H7 (cell line): ENCODE measurements around the gene CDH11. TPM values are rescaled to one million over a fixed set of nuclear protein-coding genes. Genes with fewer than 3 reads are reported as not detected.

Experiments
- DNase-seq: peaks from one replicate; pipeline ENCODE4 v3.0.0; 2012
- H3K27me3 ChIP-seq: 2 replicates; pipeline ENCODE4 v1.6.0; 2011; ENCODE audit warnings: mild to moderate bottlenecking, low read length; ENCODE audit not compliant: control insufficient read depth, insufficient read depth
- H3K36me3 ChIP-seq: replicated peaks from 2 replicates; pipeline ENCODE4 v1.5.1; 2011; ENCODE audit warnings: low read length; ENCODE audit not compliant: control insufficient read depth, insufficient read depth
- H3K4me3 ChIP-seq: 2 replicates; pipeline ENCODE4 v1.5.1; 2011; ENCODE audit warnings: low read depth, mild to moderate bottlenecking, control low read depth, low read length, moderate library complexity; ENCODE audit not compliant: insufficient read depth
- total RNA-seq: library from RNA; depleted of rRNA; stranded (reverse); fragments of >200 nt; shearing (Covaris generic); gene quantifications from 2 replicates; pipeline ENCODE4 v1.2.3, GENCODE V29; 2014

Gene CDH11
- total RNA-seq, 1 experiment from 2014 or later = 12.9 TPM

GRCh38 chr16:64975821-64976220 lies 146.0 kb downstream of the CDH11 start:
- Histone ChIP-seq H3K27me3 (no peaks in the 10 kb centered on the region), H3K4me3 (no peak overlapping the region), H3K36me3 (no peaks in the 10 kb centered on the region)
- DNase-seq = no peak

GRCh38 chr16:64974381-64974780 lies 147.5 kb downstream of the CDH11 start:
- DNase-seq = no peak
- Histone ChIP-seq H3K4me3 (no peak overlapping the region), H3K27me3 (no peaks in the 10 kb centered on the region), H3K36me3 (no peaks in the 10 kb centered on the region; the same call in 1 of the 2 replicates)

DNA sequence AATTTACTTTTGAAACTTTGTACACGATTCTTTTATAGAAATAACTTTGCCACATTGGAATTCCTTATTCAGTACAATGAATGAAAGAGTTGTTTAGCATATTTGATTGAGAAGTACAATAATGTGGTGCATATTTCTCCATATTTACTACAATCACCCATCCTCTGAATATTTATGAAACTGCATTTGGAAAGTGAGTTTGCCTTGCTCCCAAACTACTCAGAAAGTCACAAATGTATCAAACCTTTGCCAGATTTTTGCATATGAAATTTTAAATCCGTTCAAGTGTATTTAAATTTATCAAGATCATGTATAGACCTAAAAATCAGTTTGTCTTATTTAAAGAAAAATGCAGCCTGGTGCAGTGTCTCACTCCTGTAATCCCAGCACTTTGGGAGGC lies 148.7 kb downstream of the CDH11 start:
- Histone ChIP-seq H3K4me3 (no peak overlapping the region), H3K36me3 (no peaks in the 10 kb centered on the region; the same call in 1 of the 2 replicates), H3K27me3 (no peaks in the 10 kb centered on the region)
- no peak for DNase-seq

- no peak for DNase-seq
- Histone ChIP-seq H3K36me3 (no peaks in the 10 kb centered on the region; the same call in 1 of the 2 replicates), H3K27me3 (no peaks in the 10 kb centered on the region), H3K4me3 (no peak overlapping the region)
These were observed 150.7 kb downstream of the CDH11 start for GRCh38 chr16:64971171-64971570.

GRCh38 chr16:64969221-64969620 lies 152.6 kb downstream of the CDH11 start:
- no peak for DNase-seq
- Histone ChIP-seq H3K4me3 (no peak overlapping the region), H3K36me3 (no peaks in the 10 kb centered on the region; the same call in 1 of the 2 replicates), H3K27me3 (no peaks in the 10 kb centered on the region)

DNA sequence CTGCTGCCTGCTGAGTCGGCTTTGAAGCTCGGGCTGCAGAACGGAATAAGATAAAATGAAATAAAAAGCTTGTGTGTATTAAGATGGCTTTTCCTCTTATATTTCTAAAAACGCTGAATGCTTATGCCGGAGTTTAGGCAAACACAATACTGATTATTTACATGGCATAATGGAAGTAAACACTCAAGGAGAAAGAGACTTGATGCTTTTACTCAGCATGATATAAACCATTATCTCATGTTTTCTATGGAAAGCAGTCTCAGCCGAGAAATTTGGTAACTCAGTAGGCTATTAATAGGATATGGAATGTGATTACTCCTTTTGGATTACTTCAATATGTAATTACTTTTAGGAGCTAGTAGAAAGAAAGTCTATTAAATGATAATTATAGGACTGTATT lies 153.3 kb downstream of the CDH11 start:
- Histone ChIP-seq H3K4me3 (no peak overlapping the region), H3K27me3 (no peaks in the 10 kb centered on the region), H3K36me3 (no peaks in the 10 kb centered on the region; the same call in 1 of the 2 replicates)
- no peak for DNase-seq

DNA sequence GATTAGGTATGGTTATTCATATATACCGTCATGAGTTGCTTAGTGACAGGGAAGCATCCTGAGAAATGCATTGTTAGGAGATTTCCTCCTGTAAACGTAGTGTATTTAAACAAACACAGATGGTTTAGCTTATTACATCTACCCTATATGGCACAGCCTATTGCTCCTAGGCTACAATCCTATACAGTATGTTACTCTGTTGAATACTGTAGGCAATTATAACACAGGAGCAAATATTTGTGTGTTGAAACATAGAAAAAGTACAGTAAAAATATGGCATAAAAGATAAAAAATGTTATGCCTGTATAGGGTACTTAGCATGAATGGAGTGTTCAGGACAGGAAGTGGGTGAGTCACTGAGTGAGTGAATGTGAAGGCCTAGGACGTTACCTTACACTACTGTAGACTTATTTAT lies 157.7 kb downstream of the CDH11 start:
- DNase-seq = no peak
- Histone ChIP-seq H3K27me3 (no peaks in the 10 kb centered on the region), H3K4me3 (no peak overlapping the region), H3K36me3 (no peaks in the 10 kb centered on the region)

DNA sequence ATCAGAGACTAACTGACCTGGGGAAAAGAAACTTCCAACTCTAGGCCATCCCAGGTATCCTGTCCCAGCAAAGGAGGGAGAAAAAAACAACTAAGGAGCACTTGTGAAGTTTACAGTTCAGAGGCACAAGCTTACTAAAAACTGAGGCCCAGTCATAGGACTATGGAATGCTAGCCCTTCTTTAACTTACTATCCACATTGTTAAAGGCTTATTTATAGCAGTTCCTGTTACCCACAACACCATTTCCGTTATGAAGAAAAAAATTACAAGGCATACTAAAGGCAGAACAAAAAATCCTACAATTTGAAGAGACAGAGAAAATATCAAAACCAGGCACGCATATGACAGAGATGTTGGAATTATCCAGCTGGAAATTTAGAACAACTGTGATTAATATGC lies 159.1 kb downstream of the CDH11 start:
- H3K27me3 ChIP-seq = no peaks in the 10 kb centered on the region
- no peak overlapping the region for H3K4me3 ChIP-seq
- DNase-seq = no peak
- no peaks in the 10 kb centered on the region for H3K36me3 ChIP-seq

GRCh38 chr16:64957246-64957645 lies 164.6 kb downstream of the CDH11 start:
- no peak for DNase-seq
- Histone ChIP-seq H3K27me3 (no peaks in the 10 kb centered on the region), H3K36me3 (no peaks in the 10 kb centered on the region), H3K4me3 (no peak overlapping the region)

DNA sequence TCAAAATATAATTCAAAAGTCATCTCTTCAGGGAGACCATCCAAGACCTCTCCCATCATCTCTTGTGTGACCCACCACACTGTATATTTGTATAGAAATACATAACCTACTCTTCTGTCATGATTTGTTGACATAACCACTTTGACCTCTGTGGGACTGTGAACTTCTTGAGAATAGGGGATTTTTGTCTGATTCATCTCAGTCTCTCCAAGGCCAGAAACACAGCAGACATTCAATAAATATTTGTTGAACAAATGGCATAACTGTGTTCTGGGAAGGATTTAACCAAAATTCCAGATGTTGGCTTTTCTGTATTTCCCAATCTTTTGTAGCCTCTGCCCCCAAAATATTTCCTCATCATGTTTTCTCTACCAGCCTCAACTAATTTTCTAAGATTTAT lies 169.7 kb downstream of the CDH11 start:
- Histone ChIP-seq H3K27me3 (no peaks in the 10 kb centered on the region), H3K4me3 (no peak overlapping the region), H3K36me3 (no peaks in the 10 kb centered on the region)
- DNase-seq = no peak

DNA sequence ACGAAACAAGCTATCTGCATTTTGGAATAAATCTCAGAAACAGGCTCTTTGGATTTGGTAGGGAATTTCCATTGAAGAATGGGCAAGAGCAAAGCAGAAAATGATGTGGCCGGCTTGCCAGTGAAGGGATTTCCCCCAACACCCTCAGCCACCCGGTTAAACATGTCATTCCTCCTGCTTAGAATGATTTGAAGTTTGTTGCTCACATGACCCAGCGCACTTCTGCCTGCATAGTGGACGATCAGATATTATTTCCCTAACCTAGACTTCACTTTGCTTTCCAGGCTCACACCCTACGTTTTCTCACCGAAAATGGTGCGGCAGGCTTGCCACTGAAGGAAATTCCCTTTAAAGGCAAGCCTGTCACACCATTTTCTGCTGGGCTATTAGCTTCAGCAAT lies 170.7 kb downstream of the CDH11 start:
- Histone ChIP-seq H3K36me3 (no peaks in the 10 kb centered on the region), H3K27me3 (no peaks in the 10 kb centered on the region), H3K4me3 (no peak overlapping the region)
- no peak for DNase-seq

DNA sequence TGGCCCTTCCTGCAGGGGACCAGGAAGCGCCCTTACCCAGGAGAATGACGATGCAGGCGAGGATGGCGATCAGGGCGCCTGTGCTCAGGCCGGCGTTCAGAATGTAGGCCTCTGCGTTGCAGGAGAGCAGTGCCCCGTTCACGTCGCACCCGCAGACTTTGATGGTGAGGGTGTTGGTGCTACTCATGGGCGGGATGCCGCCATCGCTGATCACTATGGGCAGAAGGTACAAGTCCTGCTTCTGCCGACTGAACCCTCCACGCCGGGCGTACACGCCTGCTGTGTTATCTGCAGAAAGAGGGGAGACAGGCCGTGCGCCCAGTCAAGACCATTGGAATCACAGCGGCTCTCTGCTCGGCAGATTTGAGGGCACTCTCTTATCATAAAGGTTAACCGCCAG lies 171.1 kb downstream of the CDH11 start:
- no peaks in the 10 kb centered on the region for H3K27me3 ChIP-seq
- H3K36me3 ChIP-seq = no peaks in the 10 kb centered on the region
- H3K4me3 ChIP-seq = no peak overlapping the region
- DNase-seq = no peak

GRCh38 chr16:64950262-64950661 lies 171.6 kb downstream of the CDH11 start:
- no peak overlapping the region for H3K4me3 ChIP-seq

DNA sequence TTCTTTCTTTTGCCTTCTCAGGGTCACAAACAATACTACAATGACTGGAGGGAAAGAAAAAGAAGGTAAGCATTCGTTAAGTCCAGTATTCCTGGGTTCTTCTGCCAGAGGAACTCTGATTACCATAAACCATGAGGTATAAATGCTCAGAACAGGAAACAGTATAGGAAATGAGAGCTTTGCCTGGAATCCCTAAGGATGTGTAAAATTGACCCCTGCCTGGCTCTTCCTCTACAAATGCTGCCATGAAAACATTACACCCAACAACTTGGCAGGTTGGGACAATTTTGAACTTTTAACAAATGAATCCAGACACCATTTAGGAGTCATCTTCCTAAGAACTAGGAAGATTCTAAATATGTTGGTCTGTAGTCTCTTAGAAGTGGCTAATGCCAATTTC lies 173.8 kb downstream of the CDH11 start:
- Histone ChIP-seq H3K27me3 (no peaks in the 10 kb centered on the region), H3K36me3 (no peaks in the 10 kb centered on the region), H3K4me3 (no peak overlapping the region)
- DNase-seq = no peak

More at GRCh38 chr16:64950262-64950661, 171.6 kb downstream of the CDH11 start:
- Histone ChIP-seq H3K27me3 (no peaks in the 10 kb centered on the region), H3K36me3 (no peaks in the 10 kb centered on the region)
- peak; percentile 31 for DNase-seq

DNA sequence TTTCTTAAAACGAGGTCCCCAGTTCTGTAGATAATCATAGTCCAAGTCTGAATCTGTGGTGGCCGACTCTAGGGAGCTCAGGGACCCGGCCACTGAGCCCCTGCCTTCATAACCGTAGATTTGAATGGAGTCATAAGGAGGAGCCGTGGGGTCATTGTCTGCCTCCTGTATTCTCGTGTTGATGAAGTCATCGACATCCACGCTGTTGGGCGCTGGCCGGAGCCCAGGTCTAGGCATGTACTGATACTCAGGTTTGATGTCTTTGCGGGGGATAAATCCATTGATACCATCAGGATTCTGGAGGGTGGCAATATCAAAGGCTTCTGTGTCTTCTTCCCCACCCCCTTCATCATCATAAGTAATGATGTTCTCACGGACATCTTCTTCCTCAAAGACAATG lies 174.2 kb downstream of the CDH11 start:
- Histone ChIP-seq H3K36me3 (no peaks in the 10 kb centered on the region), H3K27me3 (no peaks in the 10 kb centered on the region), H3K4me3 (no peak overlapping the region)
- no peak for DNase-seq

DNA sequence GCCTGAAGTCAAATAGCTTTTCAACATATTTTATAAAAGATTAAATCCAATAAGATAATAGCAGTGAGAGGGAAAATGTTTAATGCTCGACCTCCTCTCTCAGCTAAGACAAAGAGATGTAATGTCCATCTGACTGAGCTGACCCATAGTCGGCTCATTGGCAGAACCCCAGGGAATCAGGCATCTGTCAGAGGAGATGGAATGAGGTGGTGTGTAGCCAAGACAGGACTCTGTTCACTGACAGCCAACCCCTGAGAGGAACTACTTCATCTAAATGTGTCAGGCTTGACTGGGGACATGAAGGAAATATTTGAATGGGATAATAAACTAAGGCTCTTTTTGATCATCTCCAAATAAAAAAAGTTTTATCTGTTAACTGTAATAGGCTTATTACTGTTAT lies 188.0 kb downstream of the CDH11 start:
- DNase-seq = no peak
- H3K4me3 ChIP-seq = no peak overlapping the region
- no peaks in the 10 kb centered on the region for H3K36me3 ChIP-seq
- no peaks in the 10 kb centered on the region for H3K27me3 ChIP-seq
